ENCODE data around the gene DOHH.
A peak's percentile ranks its signal among the peaks of the same experiment; 100 is the strongest.

DOHH gene

GRCh38 chr19:3476830-3477229, 23.6 kb downstream of the DOHH start:
- no peak for DNase-seq

GRCh38 chr19:3475449-3475848, 25.0 kb downstream of the DOHH start:
- no peak for DNase-seq

GRCh38 chr19:3474614-3475013, 25.9 kb downstream of the DOHH start:
- no peak for DNase-seq

DNA sequence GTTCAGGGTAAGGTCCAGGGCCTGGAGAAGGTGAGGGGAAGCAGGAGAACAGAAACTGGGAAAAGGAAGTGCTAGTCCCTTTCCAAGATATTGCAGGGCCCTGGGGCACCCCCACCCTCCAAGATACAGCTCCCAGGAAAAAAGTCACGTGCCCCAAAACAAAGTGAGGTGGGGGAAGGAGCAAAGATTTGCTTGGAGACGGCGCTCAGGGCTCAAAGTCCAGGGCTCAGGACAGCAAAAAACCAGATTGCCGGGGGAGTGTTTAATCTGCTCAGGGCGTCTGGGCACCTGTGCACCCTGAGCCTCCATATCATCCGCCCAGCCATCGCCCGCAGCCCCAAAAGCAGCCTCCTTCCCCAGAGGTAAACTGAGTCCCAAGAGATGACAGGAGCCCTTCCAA, 26.5 kb downstream of the DOHH start:
- no peak for DNase-seq

DNA sequence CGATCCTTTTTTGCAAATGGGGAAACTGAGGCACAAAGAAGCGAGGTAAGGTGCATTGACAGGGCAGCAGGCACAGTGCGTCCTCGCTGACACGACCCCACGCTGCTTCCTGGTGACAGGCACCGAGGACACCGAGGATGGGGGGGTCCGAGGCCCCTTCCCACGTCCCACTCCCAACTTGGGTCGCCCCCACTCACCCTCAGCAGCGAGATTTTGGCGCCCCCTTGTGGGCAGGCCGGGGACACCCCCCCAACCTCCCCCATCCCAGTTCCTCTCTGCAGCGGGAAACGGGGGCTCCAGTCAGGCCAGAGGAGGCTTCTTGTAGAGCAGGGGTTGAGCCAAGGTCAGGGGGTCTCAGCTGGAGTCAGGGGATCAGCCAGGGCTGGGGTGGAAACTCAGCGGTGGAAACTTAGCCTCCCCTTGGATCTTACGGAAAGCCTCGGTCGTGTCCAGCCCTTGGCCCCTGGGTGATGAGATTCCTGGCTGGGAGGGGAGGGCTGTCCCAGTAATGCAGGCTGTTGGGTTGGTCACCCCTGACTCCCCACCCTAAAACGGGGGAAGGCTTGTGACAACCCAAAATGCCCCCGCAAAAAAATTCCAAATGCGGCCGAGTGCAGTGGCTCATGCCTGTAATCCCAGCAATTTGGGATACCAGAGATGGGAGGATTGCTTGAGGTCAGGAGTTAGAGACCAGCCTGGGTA, 28.4 kb downstream of the DOHH start:
- peak; percentile 37 to 69 (median 46) for DNase-seq

DNA sequence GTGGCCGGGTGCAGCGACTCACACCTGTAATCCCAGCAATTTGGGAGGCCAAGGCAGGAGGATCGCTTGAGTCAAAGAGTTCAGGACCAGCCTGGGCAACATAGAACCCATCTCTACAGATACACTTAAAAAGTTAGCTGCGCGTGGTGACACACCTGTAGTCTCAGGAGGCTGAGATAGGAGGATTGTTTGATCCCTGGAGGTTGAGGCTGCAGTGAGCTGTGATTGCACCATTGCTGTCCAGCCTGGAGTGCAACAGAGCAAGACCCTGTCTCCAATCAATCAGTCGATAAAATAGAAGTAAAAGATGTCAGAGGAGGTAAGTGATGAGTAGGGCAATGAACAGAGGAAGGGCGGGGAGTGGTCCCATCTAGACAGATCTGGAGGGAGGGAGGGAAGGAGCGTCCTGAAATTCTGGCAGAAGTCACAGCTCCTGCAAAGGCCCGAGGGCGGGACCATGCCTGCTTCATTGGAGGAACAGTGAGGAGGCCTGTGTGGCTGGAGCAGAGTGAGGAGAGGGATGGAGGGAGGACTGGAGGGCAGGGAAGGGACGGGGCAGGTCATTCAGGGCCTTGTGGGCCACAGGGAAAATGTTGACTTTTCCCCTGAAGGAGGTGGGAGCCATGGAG, 29.9 kb downstream of the DOHH start:
- no peak for DNase-seq

GRCh38 chr19:3469638-3470499, 30.6 kb downstream of the DOHH start:
- no peak for DNase-seq

DNA sequence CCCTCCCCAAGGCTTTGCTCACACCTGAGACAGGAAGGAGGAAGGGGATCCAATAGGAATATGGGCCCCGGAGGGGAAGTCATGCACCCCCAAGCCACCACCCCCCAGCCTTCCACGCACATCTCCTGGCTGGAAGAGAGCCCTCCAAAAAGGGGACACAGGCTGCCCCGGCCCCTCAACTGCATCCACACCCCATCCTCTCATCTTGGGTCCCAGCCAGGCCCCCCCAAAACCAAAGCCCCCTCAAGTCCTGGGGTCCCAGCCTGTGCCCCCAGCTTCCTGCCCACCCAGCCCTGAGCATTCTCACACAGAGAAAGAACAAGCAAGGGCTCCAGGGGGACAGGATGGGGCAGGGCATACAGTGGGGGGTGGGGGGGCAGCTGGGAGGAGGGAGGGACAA, 32.3 kb downstream of the DOHH start:
- DNase-seq: no peak

DNA sequence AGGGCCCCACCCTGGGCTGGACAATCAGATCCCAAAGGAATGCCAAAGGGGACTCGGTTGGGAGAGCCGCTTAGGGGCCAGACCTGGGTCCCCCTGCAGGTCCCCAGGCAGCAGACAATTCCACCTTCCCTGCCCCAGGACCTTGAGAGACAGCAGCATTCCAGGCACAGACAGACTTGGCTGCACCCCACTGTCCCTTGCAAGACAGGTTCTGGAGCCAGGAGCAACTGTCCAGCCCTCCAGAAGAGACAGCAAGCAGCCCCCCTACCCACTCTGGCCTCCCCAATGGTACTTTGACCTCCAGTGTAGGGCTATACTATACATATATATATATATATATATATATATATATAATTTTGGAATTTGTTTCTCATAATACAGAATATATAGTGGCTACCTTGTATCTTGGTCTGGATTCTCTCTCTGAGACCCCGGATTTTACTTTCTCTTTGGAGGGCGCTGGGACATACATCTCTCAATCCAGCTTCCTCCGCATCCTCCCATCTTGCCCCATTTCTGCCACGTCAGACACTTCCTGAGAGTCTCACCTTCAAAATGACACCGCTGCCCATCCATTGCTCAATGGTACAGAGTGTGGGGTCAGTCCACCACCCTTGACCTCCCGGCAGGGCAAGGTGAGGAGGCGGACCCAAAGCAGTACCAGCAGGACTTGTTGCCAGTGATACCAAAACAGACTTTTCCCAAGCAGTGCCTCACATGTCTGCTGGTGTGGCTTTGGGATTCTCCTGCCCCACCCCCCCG, 32.9 kb downstream of the DOHH start:
- DNase-seq: no peak

- no peak for DNase-seq
Observed at GRCh38 chr19:3466635-3467034, 33.8 kb downstream of the DOHH start.

DNA sequence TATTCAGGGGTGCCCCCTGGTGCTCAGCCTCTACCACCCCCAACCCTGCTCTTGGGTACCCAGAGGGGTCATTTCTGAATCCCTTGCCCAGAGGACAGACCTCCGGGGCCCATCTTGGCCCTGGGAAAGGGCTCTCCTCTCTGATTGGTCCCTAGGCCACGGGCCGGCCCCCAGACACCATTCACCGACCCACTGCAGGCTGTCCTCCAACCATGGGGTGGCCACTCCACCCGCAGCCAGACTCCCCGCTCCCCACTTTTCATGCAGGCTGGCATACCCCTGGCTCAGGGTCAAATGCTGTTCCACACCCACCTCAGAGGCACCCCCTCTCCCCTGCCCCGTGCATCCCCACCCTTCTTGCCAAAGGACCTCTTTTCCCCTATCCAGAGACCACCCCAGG, 34.9 kb downstream of the DOHH start:
- no peak for DNase-seq

DNA sequence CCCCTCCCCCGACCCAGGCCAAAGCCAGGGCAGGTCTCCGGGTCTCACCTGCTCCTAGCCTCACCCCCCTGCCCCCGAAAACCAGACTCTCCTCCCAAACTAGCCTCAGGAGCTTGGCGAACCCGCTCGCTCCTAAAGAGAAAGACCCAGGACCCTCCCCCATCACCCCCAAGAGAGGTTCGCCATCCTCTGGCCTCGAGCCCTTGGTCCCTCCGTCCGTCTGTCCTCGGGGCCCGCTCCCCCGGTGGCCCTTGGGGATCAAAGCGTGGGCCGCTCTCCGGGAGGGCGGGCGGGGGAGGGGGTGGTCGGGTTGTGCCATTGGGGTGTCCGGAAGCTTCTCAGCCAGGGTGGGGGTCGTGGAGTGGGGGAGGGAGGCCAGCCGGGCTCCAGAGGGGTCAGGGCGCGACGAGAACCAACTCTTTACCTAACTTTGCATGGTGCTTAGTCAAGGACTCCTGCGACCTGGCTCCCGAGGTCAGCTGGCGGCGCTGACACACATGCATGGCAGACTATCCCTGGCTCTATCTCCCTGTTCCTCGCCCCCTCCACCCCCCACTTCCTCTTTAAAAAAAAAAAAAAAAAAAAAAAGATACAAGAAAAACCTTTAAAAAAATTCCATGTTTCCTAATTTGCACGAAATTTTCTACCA, 35.8 kb downstream of the DOHH start:
- DNase-seq: peak; percentile 33 to 54 (median 36)

GRCh38 chr19:3463714-3464586, 36.5 kb downstream of the DOHH start:
- DNase-seq: no peak

- no peak for DNase-seq
Observed at GRCh38 chr19:3462991-3463713, 37.3 kb downstream of the DOHH start.

GRCh38 chr19:3459965-3460582, 40.4 kb downstream of the DOHH start:
- DNase-seq: no peak

GRCh38 chr19:3459089-3459881, 41.2 kb downstream of the DOHH start:
- DNase-seq: no peak

- DNase-seq: no peak
Observed at GRCh38 chr19:3458229-3459088, 42.0 kb downstream of the DOHH start.

DNA sequence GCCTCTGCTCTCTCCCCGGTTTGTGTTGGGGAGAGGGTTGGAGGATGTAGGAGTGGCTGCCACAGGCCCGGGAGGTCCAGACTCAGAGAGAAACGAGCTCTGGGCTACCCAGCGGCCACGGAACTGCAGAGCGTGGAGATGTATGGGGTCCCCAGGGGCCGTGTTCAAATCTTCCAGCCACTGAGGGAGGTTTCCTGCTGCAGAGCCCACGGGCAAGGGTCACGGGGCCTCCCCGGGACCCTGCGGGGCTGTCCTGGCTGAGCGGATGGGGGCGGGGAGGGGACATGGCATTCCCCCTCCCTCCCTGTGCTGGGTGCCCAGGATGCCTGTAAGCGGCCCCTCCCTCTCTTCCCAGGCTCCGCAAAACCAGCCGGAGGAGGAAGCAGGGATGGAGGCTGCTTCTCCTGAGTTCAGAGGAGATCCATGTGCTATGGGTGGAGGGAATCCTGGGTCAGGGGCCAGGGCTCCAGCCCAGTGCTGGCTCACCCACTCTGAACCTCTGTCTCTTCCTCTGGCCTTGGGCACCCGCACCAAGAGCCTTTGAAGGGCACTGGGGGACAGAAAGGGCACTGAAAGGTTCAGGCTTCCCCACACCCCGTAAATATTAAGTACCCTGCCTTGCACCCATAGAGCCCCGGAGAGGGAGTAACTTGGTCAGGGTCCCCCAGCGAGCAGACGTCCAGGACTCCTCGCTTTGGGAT, 42.8 kb downstream of the DOHH start:
- DNase-seq: no peak
